ENCODE measurements around the gene CFAP100.

DNA sequence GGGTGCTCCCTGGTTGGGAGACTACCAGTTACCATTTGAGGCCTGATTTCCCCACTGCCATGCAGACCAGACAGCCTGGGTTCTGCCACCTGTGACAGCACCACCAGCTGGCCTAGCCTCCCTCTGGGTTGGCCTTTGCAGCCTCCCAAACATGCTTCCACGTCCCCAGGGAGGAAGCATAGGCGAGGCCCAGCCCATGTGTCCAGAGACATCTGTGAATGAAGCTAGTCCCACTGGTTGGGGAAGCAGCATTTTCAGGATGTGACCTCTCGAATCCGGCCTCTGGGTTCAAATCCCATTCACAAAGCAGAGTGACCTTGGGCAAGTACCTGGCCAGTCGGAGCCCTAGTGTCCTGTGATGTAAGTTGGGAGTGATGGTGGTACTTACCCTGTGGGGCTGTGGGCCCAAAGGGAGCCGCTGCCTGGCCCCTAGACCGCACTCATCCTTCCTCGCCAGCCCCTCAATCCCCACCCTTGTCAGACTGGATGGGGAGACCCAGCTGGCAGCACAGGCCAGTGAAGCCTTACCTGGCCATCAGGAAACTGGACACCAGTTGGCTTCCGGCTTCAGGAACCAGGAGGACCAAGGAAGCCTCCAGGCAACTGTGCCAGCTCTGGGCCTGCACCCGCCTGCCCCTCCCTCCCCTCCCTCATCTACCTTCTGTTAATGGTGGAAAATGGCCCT lies 43.5 kb upstream of the CFAP100 start:
- TF ChIP-seq, protein P1, sequence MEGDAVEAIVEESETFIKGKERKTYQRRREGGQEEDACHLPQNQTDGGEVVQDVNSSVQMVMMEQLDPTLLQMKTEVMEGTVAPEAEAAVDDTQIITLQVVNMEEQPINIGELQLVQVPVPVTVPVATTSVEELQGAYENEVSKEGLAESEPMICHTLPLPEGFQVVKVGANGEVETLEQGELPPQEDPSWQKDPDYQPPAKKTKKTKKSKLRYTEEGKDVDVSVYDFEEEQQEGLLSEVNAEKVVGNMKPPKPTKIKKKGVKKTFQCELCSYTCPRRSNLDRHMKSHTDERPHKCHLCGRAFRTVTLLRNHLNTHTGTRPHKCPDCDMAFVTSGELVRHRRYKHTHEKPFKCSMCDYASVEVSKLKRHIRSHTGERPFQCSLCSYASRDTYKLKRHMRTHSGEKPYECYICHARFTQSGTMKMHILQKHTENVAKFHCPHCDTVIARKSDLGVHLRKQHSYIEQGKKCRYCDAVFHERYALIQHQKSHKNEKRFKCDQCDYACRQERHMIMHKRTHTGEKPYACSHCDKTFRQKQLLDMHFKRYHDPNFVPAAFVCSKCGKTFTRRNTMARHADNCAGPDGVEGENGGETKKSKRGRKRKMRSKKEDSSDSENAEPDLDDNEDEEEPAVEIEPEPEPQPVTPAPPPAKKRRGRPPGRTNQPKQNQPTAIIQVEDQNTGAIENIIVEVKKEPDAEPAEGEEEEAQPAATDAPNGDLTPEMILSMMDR (IDR thresholded peaks at IDR 0.05 in 2 of 3, conservative IDR thresholded peaks at IDR 0.05 in 1 of 3; ENCODE audit: insufficient read depth in 2 of 3, low read depth in 1 of 3, low read length in 3 of 3), result no peak
- TF ChIP-seq POLR2A (conservative IDR thresholded peaks at IDR 0.05), result no peak
- no peak for TF ChIP-seq CBX5 (IDR thresholded peaks at IDR 0.05; ENCODE audit: borderline replicate concordance, low read depth)
- TF ChIP-seq, protein P2, sequence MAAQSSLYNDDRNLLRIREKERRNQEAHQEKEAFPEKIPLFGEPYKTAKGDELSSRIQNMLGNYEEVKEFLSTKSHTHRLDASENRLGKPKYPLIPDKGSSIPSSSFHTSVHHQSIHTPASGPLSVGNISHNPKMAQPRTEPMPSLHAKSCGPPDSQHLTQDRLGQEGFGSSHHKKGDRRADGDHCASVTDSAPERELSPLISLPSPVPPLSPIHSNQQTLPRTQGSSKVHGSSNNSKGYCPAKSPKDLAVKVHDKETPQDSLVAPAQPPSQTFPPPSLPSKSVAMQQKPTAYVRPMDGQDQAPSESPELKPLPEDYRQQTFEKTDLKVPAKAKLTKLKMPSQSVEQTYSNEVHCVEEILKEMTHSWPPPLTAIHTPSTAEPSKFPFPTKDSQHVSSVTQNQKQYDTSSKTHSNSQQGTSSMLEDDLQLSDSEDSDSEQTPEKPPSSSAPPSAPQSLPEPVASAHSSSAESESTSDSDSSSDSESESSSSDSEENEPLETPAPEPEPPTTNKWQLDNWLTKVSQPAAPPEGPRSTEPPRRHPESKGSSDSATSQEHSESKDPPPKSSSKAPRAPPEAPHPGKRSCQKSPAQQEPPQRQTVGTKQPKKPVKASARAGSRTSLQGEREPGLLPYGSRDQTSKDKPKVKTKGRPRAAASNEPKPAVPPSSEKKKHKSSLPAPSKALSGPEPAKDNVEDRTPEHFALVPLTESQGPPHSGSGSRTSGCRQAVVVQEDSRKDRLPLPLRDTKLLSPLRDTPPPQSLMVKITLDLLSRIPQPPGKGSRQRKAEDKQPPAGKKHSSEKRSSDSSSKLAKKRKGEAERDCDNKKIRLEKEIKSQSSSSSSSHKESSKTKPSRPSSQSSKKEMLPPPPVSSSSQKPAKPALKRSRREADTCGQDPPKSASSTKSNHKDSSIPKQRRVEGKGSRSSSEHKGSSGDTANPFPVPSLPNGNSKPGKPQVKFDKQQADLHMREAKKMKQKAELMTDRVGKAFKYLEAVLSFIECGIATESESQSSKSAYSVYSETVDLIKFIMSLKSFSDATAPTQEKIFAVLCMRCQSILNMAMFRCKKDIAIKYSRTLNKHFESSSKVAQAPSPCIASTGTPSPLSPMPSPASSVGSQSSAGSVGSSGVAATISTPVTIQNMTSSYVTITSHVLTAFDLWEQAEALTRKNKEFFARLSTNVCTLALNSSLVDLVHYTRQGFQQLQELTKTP (IDR thresholded peaks at IDR 0.05; ENCODE audit: low read depth in 1 of 2, partially characterized antibody in 2 of 2), result no peak
- TF ChIP-seq TCF7L2 (IDR thresholded peaks at IDR 0.05; ENCODE audit: low read depth, low read length), result no peak
- TF ChIP-seq L3MBTL2 (IDR thresholded peaks at IDR 0.05), result no peak
- TF ChIP-seq, protein P3, sequence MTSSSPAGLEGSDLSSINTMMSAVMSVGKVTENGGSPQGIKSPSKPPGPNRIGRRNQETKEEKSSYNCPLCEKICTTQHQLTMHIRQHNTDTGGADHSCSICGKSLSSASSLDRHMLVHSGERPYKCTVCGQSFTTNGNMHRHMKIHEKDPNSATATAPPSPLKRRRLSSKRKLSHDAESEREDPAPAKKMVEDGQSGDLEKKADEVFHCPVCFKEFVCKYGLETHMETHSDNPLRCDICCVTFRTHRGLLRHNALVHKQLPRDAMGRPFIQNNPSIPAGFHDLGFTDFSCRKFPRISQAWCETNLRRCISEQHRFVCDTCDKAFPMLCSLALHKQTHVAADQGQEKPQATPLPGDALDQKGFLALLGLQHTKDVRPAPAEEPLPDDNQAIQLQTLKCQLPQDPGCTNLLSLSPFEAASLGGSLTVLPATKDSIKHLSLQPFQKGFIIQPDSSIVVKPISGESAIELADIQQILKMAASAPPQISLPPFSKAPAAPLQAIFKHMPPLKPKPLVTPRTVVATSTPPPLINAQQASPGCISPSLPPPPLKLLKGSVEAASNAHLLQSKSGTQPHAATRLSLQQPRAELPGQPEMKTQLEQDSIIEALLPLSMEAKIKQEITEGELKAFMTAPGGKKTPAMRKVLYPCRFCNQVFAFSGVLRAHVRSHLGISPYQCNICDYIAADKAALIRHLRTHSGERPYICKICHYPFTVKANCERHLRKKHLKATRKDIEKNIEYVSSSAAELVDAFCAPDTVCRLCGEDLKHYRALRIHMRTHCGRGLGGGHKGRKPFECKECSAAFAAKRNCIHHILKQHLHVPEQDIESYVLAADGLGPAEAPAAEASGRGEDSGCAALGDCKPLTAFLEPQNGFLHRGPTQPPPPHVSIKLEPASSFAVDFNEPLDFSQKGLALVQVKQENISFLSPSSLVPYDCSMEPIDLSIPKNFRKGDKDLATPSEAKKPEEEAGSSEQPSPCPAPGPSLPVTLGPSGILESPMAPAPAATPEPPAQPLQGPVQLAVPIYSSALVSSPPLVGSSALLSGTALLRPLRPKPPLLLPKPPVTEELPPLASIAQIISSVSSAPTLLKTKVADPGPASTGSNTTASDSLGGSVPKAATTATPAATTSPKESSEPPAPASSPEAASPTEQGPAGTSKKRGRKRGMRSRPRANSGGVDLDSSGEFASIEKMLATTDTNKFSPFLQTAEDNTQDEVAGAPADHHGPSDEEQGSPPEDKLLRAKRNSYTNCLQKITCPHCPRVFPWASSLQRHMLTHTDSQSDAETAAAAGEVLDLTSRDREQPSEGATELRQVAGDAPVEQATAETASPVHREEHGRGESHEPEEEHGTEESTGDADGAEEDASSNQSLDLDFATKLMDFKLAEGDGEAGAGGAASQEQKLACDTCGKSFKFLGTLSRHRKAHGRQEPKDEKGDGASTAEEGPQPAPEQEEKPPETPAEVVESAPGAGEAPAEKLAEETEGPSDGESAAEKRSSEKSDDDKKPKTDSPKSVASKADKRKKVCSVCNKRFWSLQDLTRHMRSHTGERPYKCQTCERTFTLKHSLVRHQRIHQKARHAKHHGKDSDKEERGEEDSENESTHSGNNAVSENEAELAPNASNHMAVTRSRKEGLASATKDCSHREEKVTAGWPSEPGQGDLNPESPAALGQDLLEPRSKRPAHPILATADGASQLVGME (CRISPR knock-in tag; IDR thresholded peaks at IDR 0.05), result no peak
- TF ChIP-seq, protein P4, sequence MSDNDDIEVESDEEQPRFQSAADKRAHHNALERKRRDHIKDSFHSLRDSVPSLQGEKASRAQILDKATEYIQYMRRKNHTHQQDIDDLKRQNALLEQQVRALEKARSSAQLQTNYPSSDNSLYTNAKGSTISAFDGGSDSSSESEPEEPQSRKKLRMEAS (CRISPR knock-in tag; IDR thresholded peaks at IDR 0.05), result no peak
- no peak for TF ChIP-seq SRF (CRISPR knock-in tag; IDR thresholded peaks at IDR 0.05)
- TF ChIP-seq ZNF133 (CRISPR knock-in tag; IDR thresholded peaks at IDR 0.05), result no peak

All from K562 (cell line).